ENCODE data around the gene TNXB.
A peak's percentile ranks its signal among the peaks of the same experiment; 100 is the strongest.
"Not testable (repeated sequence)": the region's sequence is repeated elsewhere in the genome, so short reads cannot be mapped to it uniquely, and the experiment has no call there.

TNXB gene

GRCh38 chr6:32149932-32150870 lies 41.1 kb upstream of the TNXB start:
- H3K9ac ChIP-seq (ENCODE audit: low read depth in 1 of 2, low read length in 2 of 2): no peak overlapping the region
- no peak overlapping the region for H3K4me3 ChIP-seq (ENCODE audit: low read length in 2 of 2)
- no peaks in the 10 kb centered on the region for H3K9me3 ChIP-seq (ENCODE audit: control insufficient read depth in 2 of 2, low read length in 2 of 2)
- no peaks in the 10 kb centered on the region for H3K27me3 ChIP-seq (ENCODE audit: control insufficient read depth in 2 of 2, insufficient read depth in 2 of 2, low read length in 2 of 2)
- peaks cover 7 to 19% of the 10 kb centered on the region in 2 donors for H3K4me1 ChIP-seq (ENCODE audit: control insufficient read depth in 2 of 2, insufficient read depth in 2 of 2, low read length in 2 of 2)
- H3K27ac ChIP-seq (ENCODE audit: low read depth in 2 of 2, low read length in 2 of 2): no peak overlapping the region
- no peaks in the 10 kb centered on the region for H3K36me3 ChIP-seq (ENCODE audit: control insufficient read depth in 2 of 2, insufficient read depth in 2 of 2, low read length in 2 of 2)

- Histone ChIP-seq H3K9ac (ENCODE audit: low read depth in 1 of 2, low read length in 2 of 2) (peak overlapping the region in 1 of 2 donors; percentile 24), H3K4me1 (ENCODE audit: control insufficient read depth in 2 of 2, insufficient read depth in 2 of 2, low read length in 2 of 2) (peaks cover 0 to 9% of the 10 kb centered on the region in 2 donors), H3K36me3 (ENCODE audit: control insufficient read depth in 2 of 2, insufficient read depth in 2 of 2, low read length in 2 of 2) (no peaks in the 10 kb centered on the region), H3K27ac (ENCODE audit: low read depth in 2 of 2, low read length in 2 of 2) (no peak overlapping the region), H3K27me3 (ENCODE audit: control insufficient read depth in 2 of 2, insufficient read depth in 2 of 2, low read length in 2 of 2) (no peaks in the 10 kb centered on the region), H3K9me3 (ENCODE audit: control insufficient read depth in 2 of 2, low read length in 2 of 2) (no peaks in the 10 kb centered on the region), H3K4me3 (ENCODE audit: low read length in 2 of 2) (no peak overlapping the region)
Observed at GRCh38 chr6:32149092-32149755, 40.1 kb upstream of the TNXB start.

DNA sequence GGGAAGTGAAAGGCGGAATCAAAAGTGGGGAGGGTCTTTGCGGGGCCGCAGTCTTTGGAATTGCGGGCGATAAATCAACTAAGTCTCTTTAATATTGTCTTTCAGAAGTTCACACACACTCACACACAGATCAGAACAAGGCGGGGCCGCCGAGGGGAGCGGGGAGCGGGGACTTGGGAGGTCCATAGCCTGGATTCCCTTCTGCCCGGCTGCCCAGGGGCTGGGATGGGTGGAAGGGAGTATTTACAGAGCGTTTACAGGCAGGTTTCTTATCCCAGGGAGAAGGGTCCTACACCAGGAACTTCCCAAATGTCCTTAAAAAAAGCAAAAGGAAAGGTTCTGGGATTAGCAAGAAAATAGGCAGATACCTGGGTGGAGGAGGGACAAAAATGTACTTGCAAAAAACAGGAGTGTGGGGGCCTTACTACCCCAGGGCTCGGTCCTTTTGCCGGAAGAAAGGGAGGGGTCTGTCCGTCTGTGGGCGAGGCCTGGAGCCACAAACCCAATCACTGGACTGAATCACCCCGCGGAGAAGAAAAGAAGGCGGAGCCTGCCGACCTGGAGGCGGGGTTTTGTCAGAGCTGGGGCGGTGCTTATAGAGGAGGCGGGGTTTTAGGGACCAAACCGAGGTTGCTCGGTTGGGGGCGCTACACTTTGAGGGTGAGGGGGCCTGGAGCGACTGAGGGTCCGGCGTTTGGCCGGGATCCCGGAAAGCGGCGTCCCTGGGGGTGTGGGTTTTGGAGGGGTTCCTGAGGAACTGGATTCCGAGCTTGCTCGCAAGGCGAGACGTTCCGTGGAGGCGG lies 39.4 kb upstream of the TNXB start:
- Histone ChIP-seq H3K9ac (ENCODE audit: low read depth in 1 of 2, low read length in 2 of 2) (peak overlapping the region; percentile 12 to 24), H3K36me3 (ENCODE audit: control insufficient read depth in 2 of 2, insufficient read depth in 2 of 2, low read length in 2 of 2) (no peaks in the 10 kb centered on the region), H3K27me3 (ENCODE audit: control insufficient read depth in 2 of 2, insufficient read depth in 2 of 2, low read length in 2 of 2) (no peaks in the 10 kb centered on the region), H3K4me3 (ENCODE audit: low read length in 2 of 2) (peak overlapping the region in 1 of 2 donors; percentile 57), H3K9me3 (ENCODE audit: control insufficient read depth in 2 of 2, low read length in 2 of 2) (no peaks in the 10 kb centered on the region), H3K4me1 (ENCODE audit: control insufficient read depth in 2 of 2, insufficient read depth in 2 of 2, low read length in 2 of 2) (peaks cover 0 to 11% of the 10 kb centered on the region in 2 donors), H3K27ac (ENCODE audit: low read depth in 2 of 2, low read length in 2 of 2) (no peak overlapping the region)

DNA sequence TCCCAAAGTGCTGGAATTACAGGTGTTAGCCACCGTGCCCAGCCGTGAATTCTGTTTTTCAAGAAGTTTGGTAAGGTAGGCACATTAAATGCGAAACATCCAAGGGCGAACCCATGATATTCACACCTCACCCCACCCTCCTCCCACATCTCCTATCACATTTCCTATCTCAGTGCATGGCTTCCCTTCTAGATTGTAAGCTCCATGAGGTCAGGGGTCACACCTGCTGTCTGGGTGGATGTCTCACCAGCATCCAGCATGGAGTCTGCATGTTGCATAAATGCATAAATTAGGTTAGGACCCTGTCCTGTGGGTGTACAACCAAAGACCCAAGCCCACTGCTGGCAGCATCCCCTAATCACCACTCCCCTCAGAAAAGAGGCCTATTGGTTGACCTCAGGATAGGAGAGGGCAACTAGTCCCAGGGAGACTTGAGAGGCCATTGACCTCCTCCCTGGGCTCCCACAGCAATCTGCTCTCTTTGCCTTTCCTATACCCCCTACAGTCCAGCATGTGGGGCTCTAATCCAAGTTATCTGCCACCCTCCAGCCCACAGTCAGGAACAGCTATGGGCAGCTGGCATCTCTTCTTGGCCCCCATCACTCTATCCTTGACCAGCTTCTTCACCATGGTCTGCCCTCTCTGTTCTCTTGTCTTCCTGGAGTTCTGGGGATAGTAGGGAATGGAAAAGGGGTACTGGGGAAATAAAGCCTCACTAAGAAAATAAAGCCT lies 38.4 kb upstream of the TNXB start:
- Histone ChIP-seq H3K4me3 (ENCODE audit: low read length in 2 of 2) (no peak overlapping the region), H3K27me3 (ENCODE audit: control insufficient read depth in 2 of 2, insufficient read depth in 2 of 2, low read length in 2 of 2) (no peaks in the 10 kb centered on the region), H3K4me1 (ENCODE audit: control insufficient read depth in 2 of 2, insufficient read depth in 2 of 2, low read length in 2 of 2) (peaks cover 0 to 8% of the 10 kb centered on the region in 2 donors), H3K9ac (ENCODE audit: low read depth in 1 of 2, low read length in 2 of 2) (no peak overlapping the region), H3K9me3 (ENCODE audit: control insufficient read depth in 2 of 2, low read length in 2 of 2) (no peaks in the 10 kb centered on the region), H3K27ac (ENCODE audit: low read depth in 2 of 2, low read length in 2 of 2) (no peak overlapping the region), H3K36me3 (ENCODE audit: control insufficient read depth in 2 of 2, insufficient read depth in 2 of 2, low read length in 2 of 2) (no peaks in the 10 kb centered on the region)

DNA sequence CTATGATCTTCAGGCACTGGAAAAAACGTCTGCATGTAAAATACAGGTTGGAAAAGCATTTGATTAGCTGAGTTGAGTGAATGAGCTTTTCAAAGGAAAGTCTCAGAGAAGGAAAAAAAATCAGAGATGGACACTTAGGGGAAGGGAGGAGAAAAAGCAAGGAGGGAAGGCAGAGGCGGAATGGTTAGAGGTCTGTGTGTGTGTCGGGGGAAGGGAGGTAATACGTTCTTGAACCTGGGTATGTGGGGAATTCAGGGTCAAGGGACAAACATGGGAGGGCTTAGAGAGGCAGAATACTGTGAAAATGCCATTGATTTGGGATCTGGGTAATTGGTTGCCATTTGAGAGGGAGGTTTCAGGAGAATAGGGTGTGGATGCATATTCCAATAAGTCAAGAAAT lies 37.5 kb upstream of the TNXB start:
- Histone ChIP-seq H3K27ac (ENCODE audit: low read depth in 2 of 2, low read length in 2 of 2) (no peak overlapping the region), H3K9ac (ENCODE audit: low read depth in 1 of 2, low read length in 2 of 2) (no peak overlapping the region), H3K4me1 (ENCODE audit: control insufficient read depth in 2 of 2, insufficient read depth in 2 of 2, low read length in 2 of 2) (peaks cover 3% of the 10 kb centered on the region in 2 donors), H3K36me3 (ENCODE audit: control insufficient read depth in 2 of 2, insufficient read depth in 2 of 2, low read length in 2 of 2) (no peaks in the 10 kb centered on the region), H3K27me3 (ENCODE audit: control insufficient read depth in 2 of 2, insufficient read depth in 2 of 2, low read length in 2 of 2) (no peaks in the 10 kb centered on the region), H3K9me3 (ENCODE audit: control insufficient read depth in 2 of 2, low read length in 2 of 2) (no peaks in the 10 kb centered on the region), H3K4me3 (ENCODE audit: low read length in 2 of 2) (no peak overlapping the region)

GRCh38 chr6:32146287-32146686 lies 37.1 kb upstream of the TNXB start:
- no peaks in the 10 kb centered on the region for H3K27me3 ChIP-seq (ENCODE audit: control insufficient read depth in 2 of 2, insufficient read depth in 2 of 2, low read length in 2 of 2)

DNA sequence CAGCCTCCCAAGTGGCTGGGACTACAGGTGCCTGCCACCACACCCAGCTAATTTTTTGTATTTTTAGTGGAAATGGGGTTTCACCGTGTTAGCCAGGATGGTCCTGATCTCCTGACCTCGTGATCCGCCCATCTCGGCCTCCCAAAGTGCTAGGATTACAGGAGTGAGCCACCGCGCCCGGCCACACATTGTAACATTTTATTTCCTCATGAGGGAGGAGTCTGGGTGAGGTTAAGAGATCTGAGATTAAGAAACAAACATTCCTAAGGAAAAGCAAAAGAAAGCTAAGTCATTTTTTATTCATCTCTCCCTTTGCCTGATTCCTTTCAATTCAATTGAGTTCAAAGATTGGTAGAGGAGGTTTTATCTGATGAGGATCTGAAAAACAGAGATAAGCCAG lies 35.1 kb upstream of the TNXB start:
- H3K4me1 ChIP-seq (ENCODE audit: control insufficient read depth in 2 of 2, insufficient read depth in 2 of 2, low read length in 2 of 2); H3K27me3 ChIP-seq (ENCODE audit: control insufficient read depth in 2 of 2, insufficient read depth in 2 of 2, low read length in 2 of 2): not testable (repeated sequence)

More at GRCh38 chr6:32146287-32146686, 37.1 kb upstream of the TNXB start:
- Histone ChIP-seq H3K4me1 (ENCODE audit: control insufficient read depth in 2 of 2, insufficient read depth in 2 of 2, low read length in 2 of 2) (peaks cover 3 to 4% of the 10 kb centered on the region in 2 donors), H3K9ac (ENCODE audit: low read depth in 1 of 2, low read length in 2 of 2) (no peak overlapping the region), H3K36me3 (ENCODE audit: control insufficient read depth in 2 of 2, insufficient read depth in 2 of 2, low read length in 2 of 2) (no peaks in the 10 kb centered on the region), H3K9me3 (ENCODE audit: control insufficient read depth in 2 of 2, low read length in 2 of 2) (no peaks in the 10 kb centered on the region), H3K27ac (ENCODE audit: low read depth in 2 of 2, low read length in 2 of 2) (no peak overlapping the region), H3K4me3 (ENCODE audit: low read length in 2 of 2) (no peak overlapping the region)

DNA sequence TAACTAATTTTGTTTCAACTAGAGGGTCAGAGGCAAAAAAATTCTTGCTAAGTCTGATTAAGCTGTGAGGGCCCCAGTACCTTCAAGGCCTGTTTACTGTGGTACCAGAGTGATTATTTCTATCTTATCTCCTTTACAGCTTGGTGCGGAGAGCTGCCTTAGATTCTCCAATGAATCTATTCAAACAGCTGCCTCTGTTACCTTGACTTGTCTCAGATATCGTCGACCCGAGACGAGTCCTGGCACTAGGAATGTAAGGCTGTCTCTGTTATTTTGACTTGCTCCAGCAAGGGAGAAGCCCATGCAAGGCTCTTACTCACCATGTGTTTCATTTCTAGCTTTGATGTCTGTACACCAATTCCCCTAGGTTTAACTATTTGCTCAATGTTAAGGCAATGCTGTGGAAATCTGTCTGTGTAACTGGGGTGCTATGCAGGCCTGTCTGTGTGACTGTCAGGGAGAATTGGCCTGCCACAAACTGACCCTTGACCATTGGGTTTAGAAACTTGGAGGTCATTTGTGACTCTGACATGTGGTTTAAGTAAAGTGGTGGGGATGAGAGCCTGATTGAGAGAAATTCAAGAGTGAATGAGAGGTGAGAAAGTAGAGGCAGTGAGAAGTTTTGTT lies 31.4 kb upstream of the TNXB start:
- Histone ChIP-seq H3K27ac (ENCODE audit: low read depth in 2 of 2, low read length in 2 of 2) (no peak overlapping the region), H3K36me3 (ENCODE audit: control insufficient read depth in 2 of 2, insufficient read depth in 2 of 2, low read length in 2 of 2) (no peaks in the 10 kb centered on the region), H3K27me3 (ENCODE audit: control insufficient read depth in 2 of 2, insufficient read depth in 2 of 2, low read length in 2 of 2) (no peaks in the 10 kb centered on the region), H3K4me1 (ENCODE audit: control insufficient read depth in 2 of 2, insufficient read depth in 2 of 2, low read length in 2 of 2) (peaks cover 3 to 4% of the 10 kb centered on the region in 2 donors), H3K9me3 (ENCODE audit: control insufficient read depth in 2 of 2, low read length in 2 of 2) (no peaks in the 10 kb centered on the region), H3K4me3 (ENCODE audit: low read length in 2 of 2) (no peak overlapping the region), H3K9ac (ENCODE audit: low read depth in 1 of 2, low read length in 2 of 2) (no peak overlapping the region)

More for the DNA sequence above, 35.1 kb upstream of the TNXB start:
- not testable (repeated sequence) for H3K9ac ChIP-seq (ENCODE audit: low read depth in 1 of 2, low read length in 2 of 2); H3K27ac ChIP-seq (ENCODE audit: low read depth in 2 of 2, low read length in 2 of 2); H3K9me3 ChIP-seq (ENCODE audit: control insufficient read depth in 2 of 2, low read length in 2 of 2); H3K4me3 ChIP-seq (ENCODE audit: low read length in 2 of 2); H3K36me3 ChIP-seq (ENCODE audit: control insufficient read depth in 2 of 2, insufficient read depth in 2 of 2, low read length in 2 of 2)

DNA sequence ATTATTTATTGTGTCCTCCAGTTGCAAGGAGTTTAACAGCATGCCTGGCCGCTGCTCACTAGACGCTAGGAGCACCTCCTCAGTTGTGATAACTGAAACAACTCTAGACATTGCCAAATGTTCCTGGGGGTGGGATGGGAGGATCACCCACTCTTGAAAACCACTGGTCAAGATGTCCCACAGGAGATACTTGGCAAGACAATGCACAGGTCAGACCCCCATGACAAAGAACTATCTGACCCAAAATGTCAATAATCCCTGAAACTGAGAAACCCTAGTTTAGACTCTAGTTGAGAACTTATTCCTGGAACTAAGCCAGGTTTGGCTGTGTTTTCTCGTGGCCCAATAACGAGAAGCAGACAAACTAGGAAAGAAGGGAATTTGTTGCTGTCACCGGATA lies 30.5 kb upstream of the TNXB start:
- Histone ChIP-seq H3K4me3 (ENCODE audit: low read length in 2 of 2) (no peak overlapping the region), H3K27ac (ENCODE audit: low read depth in 2 of 2, low read length in 2 of 2) (no peak overlapping the region), H3K36me3 (ENCODE audit: control insufficient read depth in 2 of 2, insufficient read depth in 2 of 2, low read length in 2 of 2) (no peaks in the 10 kb centered on the region), H3K9me3 (ENCODE audit: control insufficient read depth in 2 of 2, low read length in 2 of 2) (no peaks in the 10 kb centered on the region), H3K4me1 (ENCODE audit: control insufficient read depth in 2 of 2, insufficient read depth in 2 of 2, low read length in 2 of 2) (peaks cover 3 to 4% of the 10 kb centered on the region in 2 donors), H3K9ac (ENCODE audit: low read depth in 1 of 2, low read length in 2 of 2) (no peak overlapping the region), H3K27me3 (ENCODE audit: control insufficient read depth in 2 of 2, insufficient read depth in 2 of 2, low read length in 2 of 2) (no peaks in the 10 kb centered on the region)
